Head of caudate nucleus (tissue), 42 donors: ENCODE measurements around the gene DYNC1I1.

Experiments used
- DNase-seq, 42 donors: peaks; one replicate each; pipeline versions ENCODE4 v3.0.0 to v3.0.0-alpha.2; 2020 to 2021; ENCODE audit warnings: mixed read lengths in 7 of 42
- intact Hi-C: fragments of 100-400 bp; cut with DNase I; formaldehyde crosslinking; loops from one replicate; pipeline ENCODE4 v1.15.0; 2022

Gene DYNC1I1

DNA sequence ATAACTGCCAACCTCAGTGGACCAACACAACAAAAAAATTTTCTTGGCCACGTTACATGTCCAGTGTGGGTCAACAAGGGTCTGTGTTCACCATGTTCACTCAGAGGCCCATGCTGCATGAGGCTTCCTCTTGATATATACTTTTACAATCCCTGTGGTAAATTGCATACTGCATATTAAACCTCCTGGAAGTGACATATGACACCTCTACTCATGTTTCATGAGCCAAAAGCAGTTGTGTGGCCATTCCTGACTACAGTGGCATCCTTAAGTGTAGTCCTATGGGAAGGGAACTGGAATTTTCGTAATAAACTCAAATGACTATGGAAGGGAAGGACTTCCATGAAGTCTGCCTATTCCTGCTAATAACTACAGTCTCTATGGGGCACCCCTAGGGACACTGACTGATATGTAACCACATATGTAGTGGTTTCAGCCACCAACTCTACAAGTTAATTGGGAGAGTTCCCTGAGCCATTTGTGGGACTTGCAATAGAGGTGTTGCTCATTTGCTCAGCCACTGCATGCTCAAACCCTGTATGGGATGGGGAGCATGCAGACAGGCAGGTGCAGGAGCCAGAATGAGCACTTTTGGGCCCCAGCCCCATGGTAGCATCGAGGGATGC, 9.7 kb downstream of the DYNC1I1 start:
- intact Hi-C loops = no loop called here
- DNase-seq = no peak

- DNase-seq = no peak
- intact Hi-C loops = no loop called here
These were observed 12.4 kb downstream of the DYNC1I1 start for GRCh38 chr7:95784796-95785195.

DNA sequence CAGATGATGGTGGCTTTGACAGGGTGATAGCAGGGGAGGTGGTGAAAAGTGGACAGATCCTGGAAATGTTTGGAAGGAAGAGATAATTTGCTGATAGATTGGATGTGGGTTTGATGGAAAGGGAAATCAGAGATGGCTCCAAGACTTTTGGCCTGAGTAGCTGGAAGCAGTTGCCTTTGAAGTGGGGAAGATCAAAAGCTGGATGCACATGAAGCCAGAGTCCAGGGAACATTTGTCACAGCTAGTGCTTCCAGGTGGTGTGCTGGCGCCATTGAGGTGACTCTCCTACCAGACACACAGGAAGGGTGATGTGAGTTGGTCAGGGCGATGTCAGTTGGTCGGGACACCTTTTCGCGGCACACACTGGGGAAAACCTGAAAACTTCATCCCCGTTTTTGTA, 15.9 kb downstream of the DYNC1I1 start:
- DNase-seq = no peak
- intact Hi-C loops = no loop called here

DNA sequence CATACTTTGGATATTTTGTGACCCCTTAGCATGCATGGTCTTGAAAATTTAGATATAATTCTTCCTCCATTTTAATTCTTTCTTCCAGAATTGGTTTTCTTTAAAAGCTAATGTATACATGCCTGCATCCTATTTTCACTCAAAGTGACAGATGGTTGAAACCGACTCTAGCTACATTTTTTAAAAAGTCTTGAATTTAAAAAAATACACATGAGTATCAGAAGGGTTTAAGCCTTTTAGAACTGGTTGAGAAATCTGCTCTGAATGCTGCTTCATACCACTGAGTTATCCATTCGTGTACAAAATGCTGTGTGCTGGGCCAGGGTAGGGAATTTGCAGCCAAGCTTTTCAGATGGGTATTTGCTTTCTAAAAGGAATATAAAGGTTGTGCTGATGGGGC, 16.5 kb downstream of the DYNC1I1 start:
- DNase-seq = no peak
- intact Hi-C loops = no loop called here

DNA sequence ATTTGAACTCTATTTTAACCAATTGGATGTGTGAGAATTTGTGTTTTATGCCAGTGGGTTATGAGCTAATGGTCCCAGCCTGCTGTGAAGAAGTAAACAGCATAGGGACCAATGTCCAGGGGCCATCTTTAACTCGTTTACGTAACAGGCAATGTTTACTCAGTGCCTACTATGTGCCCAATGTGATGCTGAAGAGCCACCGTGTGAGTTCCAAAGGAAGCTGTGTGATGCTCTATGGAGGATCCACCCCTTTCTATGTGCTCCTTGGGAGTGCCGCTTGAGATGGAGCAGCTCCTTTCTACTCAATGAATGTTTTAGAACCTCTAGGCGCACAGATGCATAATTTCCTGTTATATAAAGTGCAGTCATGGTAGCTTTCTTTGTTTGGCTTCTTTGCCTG, 21.3 kb downstream of the DYNC1I1 start:
- DNase-seq = no peak
- intact Hi-C loops = no loop called here

- intact Hi-C loops = no loop called here
- no peak for DNase-seq
These were observed 22.7 kb downstream of the DYNC1I1 start for GRCh38 chr7:95794917-95795515.

- intact Hi-C loops = no loop called here
- no peak for DNase-seq
These were observed 24.3 kb downstream of the DYNC1I1 start for GRCh38 chr7:95796617-95797016.

GRCh38 chr7:95798401-95798930, 26.1 kb downstream of the DYNC1I1 start:
- intact Hi-C loops = no loop called here
- DNase-seq = no peak

- intact Hi-C loops = no loop called here
- no peak for DNase-seq
These were observed 28.4 kb downstream of the DYNC1I1 start for GRCh38 chr7:95800787-95801186.

- DNase-seq = no peak
- intact Hi-C loops = no loop called here
These were observed 29.9 kb downstream of the DYNC1I1 start for GRCh38 chr7:95802270-95802669.

DNA sequence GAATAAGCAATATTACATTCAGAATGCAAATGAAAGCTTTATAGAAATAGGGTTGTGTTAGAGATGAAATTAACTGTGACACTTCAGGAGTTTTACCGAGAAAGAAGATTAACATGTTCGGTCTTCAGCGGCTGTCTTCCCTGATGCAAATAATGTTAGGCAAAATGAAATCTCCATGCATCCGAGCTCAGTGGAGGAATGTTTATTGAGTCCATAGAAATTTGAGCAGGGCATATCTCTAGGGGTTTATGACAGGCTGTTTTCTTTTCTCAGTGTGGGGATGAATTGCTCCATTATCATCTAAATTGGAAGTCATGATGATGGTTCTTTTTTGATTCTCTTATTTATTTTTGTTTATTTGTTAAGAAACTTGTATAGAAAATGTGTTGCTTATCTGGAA, 31.7 kb downstream of the DYNC1I1 start:
- no peak for DNase-seq
- intact Hi-C loops = no loop called here

- intact Hi-C loops = no loop called here
- DNase-seq = no peak
These were observed 33.6 kb downstream of the DYNC1I1 start for GRCh38 chr7:95805909-95806308.

DNA sequence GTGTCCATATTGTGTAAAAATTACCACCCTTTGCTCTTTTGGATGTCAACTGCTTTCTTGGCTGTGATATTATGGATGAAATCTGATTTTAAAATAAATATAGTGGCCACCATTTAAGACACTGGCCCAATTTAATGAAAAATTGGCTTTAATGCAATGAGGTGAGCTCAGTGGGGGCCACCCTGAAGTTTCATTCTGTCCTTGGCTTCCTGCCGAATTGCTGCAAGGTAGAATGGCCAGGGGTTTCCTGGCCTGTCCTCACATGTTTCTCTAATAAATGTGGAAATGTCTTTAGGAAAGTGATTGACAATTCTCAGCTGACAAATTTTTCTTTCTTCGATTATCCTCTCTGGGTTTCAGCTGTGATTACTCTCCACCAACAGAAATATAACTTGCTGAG, 36.0 kb downstream of the DYNC1I1 start:
- intact Hi-C loops = no loop called here
- DNase-seq = no peak

GRCh38 chr7:95811846-95812445, 39.6 kb downstream of the DYNC1I1 start:
- intact Hi-C loops = no loop called here
- DNase-seq = no peak

- intact Hi-C loops = no loop called here
- DNase-seq = no peak
These were observed 42.4 kb downstream of the DYNC1I1 start for GRCh38 chr7:95814721-95815120.

DNA sequence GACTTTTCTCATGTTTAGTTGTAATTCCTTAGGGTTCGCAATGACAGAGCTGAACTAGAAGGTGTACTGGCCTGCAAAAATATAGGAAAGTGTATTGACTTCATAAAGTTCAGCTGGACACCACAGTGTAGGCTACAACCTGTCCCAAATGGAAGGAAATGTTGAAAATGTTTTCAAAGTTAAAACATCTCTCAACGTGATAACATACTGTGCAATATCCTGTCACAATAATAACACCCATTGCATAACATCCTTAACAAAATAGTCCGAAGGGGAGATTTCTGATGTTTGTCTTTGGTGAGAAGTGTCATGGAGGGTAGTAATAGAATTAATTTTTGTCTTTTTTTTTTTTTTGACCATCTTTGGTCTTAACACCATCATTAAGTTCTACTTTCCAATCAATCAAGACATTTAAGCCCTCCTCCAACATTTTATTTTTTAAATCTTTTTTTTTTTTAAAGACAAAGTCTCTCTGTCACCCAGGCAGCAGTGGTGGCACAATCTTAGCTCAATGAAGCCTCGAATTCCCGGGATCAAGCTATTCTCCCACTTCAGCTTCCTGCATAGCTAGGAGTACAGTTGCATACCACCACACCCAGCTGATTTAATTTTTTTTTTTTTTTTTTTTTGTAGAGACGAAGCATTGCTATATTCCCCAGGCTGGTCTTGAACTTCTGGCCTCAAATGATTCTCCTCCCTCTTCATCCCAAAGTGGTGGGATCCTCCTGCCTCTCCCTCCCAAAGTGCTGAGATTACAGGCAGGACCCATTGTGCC, 45.7 kb downstream of the DYNC1I1 start:
- no peak for DNase-seq
- intact Hi-C loops = no loop called here

DNA sequence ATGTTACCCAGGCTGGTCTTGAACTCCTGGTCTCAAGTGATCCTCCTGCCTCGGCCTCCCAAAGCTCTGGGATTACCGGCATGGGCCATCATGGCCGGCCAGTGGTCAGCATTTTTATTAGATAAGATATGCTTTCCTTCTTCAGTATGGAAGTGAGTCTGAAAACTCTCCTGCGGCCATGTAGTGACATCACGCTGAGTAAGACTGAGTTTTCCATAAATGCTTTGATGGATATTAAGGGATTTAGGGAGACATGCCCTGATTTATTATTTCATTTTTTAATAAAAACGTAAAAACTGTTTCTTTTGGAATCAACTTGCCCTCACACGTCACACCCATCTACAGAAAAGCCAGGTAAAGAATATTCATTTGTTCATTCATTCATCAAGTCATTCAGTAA, 48.4 kb downstream of the DYNC1I1 start:
- intact Hi-C loops = no loop called here
- DNase-seq = no peak

- DNase-seq = no peak
- intact Hi-C loops = no loop called here
These were observed 50.4 kb downstream of the DYNC1I1 start for GRCh38 chr7:95822717-95823116.

- intact Hi-C loops = no loop called here
- no peak for DNase-seq
These were observed 52.3 kb downstream of the DYNC1I1 start for GRCh38 chr7:95824616-95825015.
